Right kidney (tissue), 9 donors: Measurements from ENCODE around the gene ZNF345.
A peak's percentile ranks its signal among the peaks of the same experiment; 100 is the strongest.

Source experiments
- DNase-seq: peaks from one replicate; pipeline ENCODE4 v3.0.0-alpha.2; 2016
- long read RNA-seq, 8 donors: transcript quantifications; one replicate each; lab custom pipeline, GENCODE V29; 2026

Gene ZNF345
- long read RNA-seq, donor 1, partial matches to known transcripts = 0 of 1 reads
- long read RNA-seq, donor 1, other reads (novel, unspliced or antisense) = 0 of 1 reads
- long read RNA-seq, donor 2, partial matches to known transcripts = 0 of 1 reads
- long read RNA-seq, donor 2, other reads (novel, unspliced or antisense) = 0 of 1 reads
- long read RNA-seq, donor 3, partial matches to known transcripts = 0 of 1 reads
- long read RNA-seq, donor 3, other reads (novel, unspliced or antisense) = 0 of 1 reads
- long read RNA-seq, donor 4, partial matches to known transcripts = 9 of 13 reads
- long read RNA-seq, donor 4, other reads (novel, unspliced or antisense) = 0 of 13 reads
- long read RNA-seq, donor 5, partial matches to known transcripts = 0 of 8 reads
- long read RNA-seq, donor 5, other reads (novel, unspliced or antisense) = 0 of 8 reads
- long read RNA-seq, donor 6, partial matches to known transcripts = 0 of 1 reads
- long read RNA-seq, donor 6, other reads (novel, unspliced or antisense) = 0 of 1 reads
- long read RNA-seq, donor 7 = 0 reads
- long read RNA-seq, donor 8, partial matches to known transcripts = 0 of 5 reads
- long read RNA-seq, donor 8, other reads (novel, unspliced or antisense) = 0 of 5 reads

- DNase-seq = peak; percentile 99
Observed at GRCh38 chr19:36850559-36851442, at the start of gene ZNF345. TSS of gene ZNF345 (plus strand) at chr19:36850876. CDS start at chr19:36876831, 25,955 bp downstream.

GRCh38 chr19:36805364-36805763 lies 45.3 kb upstream of the ZNF345 start:
- DNase-seq = no peak

- DNase-seq = no peak
Observed at GRCh38 chr19:36807029-36807428, 43.6 kb upstream of the ZNF345 start.

GRCh38 chr19:36819130-36819630 lies 31.5 kb upstream of the ZNF345 start:
- DNase-seq = no peak

- DNase-seq = no peak
Observed at GRCh38 chr19:36821758-36822157, 28.9 kb upstream of the ZNF345 start.

GRCh38 chr19:36833430-36833829 lies 17.2 kb upstream of the ZNF345 start:
- no peak for DNase-seq

- DNase-seq = no peak
Observed at GRCh38 chr19:36837176-36837905, 13.3 kb upstream of the ZNF345 start.

- DNase-seq = peak; percentile 98
Observed at GRCh38 chr19:36837906-36838783, 12.5 kb upstream of the ZNF345 start, which contains the start of gene ZNF790. TSS of gene ZNF790 (minus strand) at chr19:36838387. CDS start at chr19:36825619, 12,768 bp downstream.

- DNase-seq = no peak
Observed at GRCh38 chr19:36838784-36839324, 11.8 kb upstream of the ZNF345 start.

- no peak for DNase-seq
Observed at GRCh38 chr19:36847968-36848367, 2.7 kb upstream of the ZNF345 start.

GRCh38 chr19:36849701-36850558 lies 746 bp upstream of the ZNF345 start:
- peak; percentile 82 for DNase-seq

- DNase-seq = no peak
Observed at GRCh38 chr19:36851898-36852297, 1.2 kb downstream of the ZNF345 start.

GRCh38 chr19:36876993-36877938 lies 26.6 kb downstream of the ZNF345 start:
- no peak for DNase-seq

- DNase-seq = no peak
Observed at GRCh38 chr19:36891768-36892357, 41.2 kb downstream of the ZNF345 start.

- no peak for DNase-seq
Observed at GRCh38 chr19:36894849-36895383, 44.2 kb downstream of the ZNF345 start.

GRCh38 chr19:36898422-36898821 lies 47.7 kb downstream of the ZNF345 start:
- DNase-seq = no peak
